NCI-H1417 (cell line): ENCODE measurements around the gene TRPV3.
"Not testable (repeated sequence)": the region's sequence is repeated elsewhere in the genome, so short reads cannot be mapped to it uniquely, and the experiment has no call there.

Source experiments
- DNase-seq, 3 experiments: peaks; one replicate each; lab custom pipeline; 2025; lab: John Stamatoyannopoulos, UW

TRPV3 gene

DNA sequence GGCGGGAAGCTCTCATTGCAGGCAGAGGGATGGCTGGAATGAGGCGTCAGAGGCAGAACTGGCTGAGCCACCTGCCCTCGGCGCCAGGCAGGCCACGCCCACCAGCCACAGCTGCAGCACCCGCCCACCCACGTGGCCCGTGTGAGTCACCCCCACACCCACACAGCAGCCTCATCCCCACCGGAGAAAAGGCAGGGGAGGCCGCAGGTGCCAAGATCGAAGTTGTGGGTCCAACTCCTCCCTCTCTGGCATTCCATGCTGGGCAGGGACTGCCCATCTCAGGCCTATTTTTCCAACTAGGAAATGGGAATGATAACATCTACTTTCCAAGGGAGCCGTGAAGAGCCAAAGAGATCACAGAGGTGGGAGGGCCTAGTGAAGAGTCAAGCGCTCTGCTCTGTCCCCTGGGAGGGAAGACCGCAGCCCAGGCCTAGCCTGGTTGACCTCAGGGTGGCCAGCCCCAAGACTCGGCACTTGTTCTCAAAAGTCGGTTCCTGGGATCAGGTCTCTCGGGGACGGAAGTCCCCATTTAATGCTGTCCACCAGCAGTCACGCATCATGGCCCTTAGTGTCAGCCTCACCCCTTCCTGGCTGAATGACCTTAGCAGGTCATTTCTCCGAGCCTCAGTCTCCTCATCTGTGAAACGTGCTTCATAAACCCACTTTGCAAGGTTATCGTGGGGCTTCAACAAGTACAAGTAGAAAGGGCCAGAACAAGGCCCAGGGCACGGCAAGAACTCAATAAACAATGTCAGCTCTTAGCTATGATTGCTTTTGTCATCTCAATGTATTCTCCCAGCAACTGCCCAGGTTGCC is at the start of gene TRPV3:
TSS of gene TRPV3 (minus strand) at position 45 of the 816 bp plus-strand sequence. CDS start 2,962 bp downstream, outside the sequence.
- no peak for DNase-seq

DNA sequence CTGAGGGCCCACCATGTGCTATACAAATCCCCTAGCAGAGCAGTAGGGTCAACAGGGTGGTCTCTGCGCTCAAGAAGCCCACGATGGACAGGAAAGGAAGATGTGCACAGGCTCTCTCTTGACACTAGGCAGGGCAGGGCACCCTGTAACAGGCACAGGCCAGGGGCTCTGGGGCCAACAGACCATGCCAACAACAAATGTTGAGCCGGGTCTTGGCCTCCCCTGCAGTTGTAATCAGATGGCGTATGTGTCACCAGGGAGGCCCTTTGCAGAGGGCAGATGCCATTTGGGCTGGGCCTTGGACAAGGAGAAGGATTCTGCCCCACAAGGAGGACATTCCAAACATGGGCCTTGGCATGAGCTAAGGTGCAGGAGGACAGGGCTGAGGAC is 46.3 kb upstream of the TRPV3 start:
- DNase-seq = no peak

DNA sequence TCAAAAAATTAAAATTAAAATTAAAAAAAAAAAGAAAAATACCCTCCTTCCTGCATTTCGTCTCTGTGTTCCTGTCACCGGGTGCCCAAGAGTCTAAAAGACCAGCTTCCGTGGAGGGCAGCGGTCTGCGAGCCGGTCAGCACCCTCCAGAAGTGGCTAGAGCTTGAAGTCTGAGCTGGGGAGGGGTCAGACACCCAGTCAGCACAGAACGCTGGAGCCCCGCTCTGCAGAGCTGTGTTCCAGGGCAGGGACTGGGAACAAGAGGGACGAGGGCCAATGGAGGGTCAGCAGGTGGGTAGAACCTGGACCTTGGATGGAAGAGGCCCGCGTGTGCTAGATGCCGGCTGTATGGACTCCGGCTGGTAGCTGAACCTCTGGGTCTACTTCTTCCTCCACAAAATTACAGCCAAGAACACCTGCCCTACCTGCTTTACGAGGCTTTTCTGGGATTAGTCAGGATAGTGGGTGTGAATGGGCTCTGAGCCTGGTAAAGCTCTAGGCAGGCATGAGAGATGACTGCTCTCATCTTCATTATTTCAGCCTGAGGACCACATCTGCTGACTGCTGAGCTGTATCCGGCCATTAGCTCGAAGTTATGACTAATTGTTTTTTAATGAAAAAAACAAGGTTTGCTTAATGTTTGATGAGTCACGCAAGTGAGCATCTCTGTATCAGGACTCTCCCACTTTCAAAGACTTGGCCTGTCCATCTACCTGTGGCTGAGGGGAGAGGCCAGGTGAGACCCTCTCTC is 45.7 kb upstream of the TRPV3 start:
- DNase-seq = no peak

DNA sequence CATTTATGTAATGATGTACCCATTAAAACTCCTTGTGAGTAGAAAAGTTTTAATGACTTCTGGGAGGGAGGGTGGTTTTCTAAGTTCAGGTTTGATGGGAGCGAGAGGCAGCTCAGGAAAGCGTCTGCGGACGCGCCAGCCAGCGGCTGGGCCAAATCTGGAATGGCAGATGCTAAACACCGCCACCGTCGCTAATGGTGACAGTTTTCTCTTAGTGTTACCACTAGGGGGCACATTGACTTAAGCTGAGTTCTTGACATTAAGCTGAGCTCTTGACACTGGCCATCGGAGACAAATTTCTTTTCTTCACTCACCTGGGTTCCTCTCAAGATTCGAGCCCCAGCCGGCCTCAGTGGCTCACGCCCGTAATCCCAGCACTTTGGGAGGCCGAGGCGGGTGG is 44.9 kb upstream of the TRPV3 start:
- DNase-seq = peak; percentile 3 to 73 (median 22)

DNA sequence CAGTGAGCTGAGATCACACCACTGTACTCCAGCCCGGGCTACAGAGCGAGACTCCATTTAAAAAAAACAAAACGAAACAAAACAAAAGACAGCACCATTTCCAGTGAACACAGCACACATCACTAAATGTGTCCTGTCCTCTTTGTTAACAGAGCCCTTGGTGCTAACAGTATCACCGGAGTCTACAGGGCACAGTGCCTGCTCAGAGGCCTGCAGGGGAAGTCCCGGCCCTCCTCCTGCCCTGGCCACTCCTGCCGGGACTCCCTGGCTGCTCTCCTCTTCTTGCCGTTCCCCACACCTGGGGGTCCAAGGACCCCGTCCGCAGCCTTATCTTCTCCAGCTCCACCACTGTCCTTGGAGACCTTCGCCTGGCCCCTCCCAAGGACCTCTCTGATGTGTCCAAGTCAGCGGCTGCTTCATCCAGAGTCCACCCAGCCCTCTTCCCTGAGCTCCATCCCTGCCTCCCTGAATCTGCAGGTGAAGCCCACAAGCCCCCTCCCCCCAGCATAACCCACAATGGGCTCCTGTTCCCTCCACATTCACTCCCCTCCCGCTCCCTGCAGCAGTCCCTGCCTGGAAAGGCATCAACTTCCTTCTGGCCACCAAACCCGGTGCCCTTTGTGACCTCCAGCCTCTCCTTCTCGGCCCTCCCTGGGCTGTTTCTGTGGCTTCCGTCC is 43.1 kb upstream of the TRPV3 start:
- DNase-seq = no peak

DNA sequence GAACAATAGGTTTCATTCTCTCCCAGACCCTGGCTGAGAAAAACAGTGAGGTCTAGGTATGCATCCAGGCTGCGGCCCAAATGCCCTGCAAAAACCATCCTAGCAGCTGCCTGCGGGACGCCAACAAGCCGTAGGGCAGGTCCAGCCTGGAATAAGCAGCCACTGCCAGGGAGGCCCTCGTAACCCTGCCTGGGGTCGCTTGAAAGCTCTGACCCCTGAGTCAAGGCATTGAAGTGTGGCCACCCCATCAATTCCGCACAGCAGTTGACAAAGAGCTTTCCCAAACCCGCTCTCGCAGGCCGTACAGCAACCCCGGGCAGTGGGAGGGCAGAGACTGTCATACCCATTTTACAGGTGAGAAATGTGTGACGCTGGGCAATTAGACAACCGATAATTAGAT is 40.5 kb upstream of the TRPV3 start:
- no peak for DNase-seq

DNA sequence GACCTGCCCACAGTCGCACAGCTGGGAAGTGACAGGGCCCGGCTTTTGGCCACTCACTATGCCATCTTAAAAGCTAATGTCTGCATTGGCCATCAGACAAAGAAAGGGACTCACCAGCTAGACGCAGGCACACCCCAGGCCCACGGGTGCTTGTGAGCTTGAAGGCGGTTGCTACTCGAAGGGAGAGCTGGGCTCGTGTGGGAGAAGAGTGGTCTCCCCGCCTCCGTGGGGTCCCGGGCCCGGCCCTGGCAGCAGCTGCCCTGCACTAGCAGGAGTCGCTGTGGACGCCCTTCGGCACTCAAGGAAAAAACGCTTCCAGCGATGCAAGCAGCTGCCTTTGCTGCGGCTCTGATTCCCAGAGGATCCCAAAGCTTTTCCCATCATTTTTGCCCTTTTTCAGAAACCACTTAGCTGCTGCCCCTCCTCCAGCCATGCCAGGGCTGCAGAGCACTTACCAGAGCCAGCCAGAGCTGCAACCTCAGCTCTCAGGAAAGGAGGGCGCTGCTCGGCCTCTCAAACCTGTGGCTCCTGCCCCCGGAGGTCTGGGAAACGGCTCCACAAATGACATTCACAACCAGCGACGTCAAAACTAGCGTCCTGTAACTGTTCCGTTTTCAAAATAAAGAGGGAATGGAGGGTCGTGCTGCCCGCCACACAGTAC is 39.3 kb upstream of the TRPV3 start:
- DNase-seq = no peak

DNA sequence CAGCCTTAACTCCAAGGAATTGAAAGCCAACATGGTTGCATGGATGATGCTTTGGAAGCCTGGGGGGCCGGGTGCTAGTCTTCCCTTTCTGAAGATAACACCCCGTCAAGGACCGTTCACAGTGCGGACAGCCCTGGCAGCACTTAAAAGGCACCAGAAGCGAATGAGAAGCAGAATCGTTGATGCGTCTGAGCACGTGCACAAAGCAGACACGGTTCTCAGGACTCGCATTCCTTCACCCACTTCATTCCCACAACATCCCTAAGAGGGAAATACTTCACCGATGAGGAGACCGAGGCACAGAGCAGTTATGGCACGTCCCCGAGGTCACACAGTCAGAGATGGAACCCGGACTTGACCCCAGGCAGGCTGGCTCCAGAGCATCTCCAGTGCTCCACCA is 37.4 kb upstream of the TRPV3 start:
- DNase-seq = no peak

DNA sequence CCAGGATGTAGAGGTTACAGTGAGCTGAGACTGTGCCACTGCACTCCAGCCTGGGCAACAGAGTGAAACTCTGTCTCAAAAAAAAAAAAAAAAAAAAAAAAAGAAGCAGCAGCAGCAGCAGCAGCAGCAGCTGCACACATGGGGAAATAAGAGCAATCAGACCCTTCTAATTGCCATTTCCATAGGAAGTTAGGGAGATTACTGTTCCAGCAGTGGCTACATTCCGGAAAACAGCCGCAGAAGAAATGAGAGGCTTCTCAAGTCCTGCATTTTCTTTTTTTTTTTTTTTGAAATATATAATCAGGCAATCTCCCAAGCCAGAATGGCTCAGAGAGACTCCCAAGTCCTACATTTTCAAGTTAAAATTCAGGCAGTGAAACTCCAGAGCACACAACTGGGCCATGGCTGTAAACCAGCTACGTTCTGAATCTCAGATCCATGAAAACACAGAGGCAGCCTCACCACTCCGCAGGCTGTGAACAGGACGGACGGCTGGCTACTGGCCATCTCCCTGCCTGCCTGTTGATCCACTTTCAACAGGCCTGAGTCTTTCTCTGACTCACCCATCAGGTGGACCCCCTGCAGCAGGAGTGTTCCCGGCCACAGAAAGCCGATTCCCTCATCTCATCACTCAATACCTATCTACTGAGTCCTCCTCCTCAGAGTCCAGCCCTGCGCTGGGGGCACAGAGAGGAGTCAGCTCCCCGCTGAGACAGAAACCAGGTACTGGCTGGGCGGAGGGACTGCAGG is 36.6 kb upstream of the TRPV3 start:
- no peak for DNase-seq

DNA sequence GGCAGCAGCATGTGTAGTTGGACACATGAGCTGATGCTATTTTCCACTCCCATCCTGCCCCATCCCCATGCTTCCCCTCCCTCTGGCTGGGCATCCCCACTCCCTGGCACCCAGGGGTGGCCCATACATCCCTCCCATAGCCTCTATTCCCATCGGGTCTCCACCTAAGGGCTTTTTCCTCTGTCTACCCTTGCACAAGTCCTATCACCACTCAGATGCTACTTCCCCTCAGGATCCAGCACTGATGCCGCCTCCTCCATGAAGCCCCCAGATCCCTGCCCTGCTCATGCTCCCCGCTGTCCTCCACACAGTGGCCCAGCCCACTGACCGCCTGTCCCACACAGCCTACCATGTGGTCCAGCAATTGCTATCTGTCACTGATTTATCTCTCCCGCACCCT is 35.8 kb upstream of the TRPV3 start:
- DNase-seq = no peak

DNA sequence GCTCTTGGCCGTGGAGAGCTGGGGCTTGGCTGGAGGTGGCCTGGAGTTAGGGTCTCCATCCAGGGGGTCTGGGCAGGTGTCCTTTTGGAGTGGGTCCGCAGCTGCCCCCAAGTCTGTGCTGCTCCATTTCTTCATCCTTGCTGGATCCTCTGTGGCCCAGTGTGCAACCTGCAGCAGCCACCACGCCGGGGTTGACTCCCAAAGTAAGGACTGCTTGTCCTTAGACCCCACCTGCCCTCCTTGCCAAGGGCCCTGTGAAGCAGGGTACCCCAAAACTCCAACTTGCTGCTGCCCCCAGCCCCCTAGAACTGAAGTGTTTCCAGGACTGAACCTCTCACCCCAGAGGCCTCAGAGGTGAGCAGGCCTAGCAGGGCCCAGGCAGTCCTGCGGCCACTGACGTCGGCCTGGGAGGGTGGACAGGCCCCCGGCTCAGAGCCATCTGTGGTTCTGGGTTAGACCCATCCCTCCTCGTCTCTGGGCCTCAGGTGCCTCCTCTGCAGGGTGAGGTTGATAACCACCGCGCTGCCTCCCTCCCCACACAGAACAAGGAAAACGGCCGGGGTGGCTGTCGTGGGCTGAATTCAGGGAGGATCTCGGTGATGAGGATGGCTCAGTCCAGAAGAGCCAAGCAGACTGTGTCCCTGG is 34.7 kb upstream of the TRPV3 start:
- no peak for DNase-seq

DNA sequence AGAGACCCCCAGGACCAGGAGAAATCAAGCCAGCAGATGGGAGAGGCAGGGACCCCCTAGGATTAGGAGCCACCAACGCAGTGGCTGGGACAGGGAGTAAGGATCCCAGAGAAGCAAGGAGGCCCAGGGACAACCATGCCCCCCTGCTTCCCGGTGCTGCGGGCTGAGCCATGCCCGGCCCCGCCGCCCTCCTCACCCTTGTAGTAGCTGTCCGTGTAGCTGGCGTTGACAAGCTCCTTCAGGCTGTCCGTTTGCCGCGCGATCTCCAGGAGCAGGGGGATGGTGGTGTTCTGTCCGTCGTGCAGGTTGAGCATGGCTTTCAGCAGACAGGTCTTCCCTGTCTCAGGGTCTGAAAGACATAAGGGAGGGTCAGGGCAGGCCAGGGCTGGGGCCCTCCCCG is 33.2 kb upstream of the TRPV3 start:
- no peak for DNase-seq

DNA sequence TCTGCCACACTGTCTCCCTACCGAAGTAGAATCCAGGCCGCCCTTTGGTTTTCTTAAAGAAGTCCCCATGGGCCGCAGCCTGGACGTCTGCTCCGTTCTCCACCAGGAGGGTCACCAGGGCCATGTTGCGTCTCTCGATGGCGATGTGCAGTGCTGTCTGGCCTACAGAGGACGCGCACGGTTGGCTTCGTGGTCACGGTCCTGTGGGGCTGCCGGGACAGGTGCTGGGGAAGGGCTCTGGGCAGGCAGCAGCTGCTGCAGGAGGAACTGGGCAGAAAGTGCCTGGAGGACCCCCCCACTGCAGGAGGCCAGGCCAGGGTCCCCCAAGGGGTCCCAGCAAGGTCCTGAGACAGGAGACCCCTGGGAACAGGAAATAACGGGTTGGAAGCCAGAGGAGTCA is 32.6 kb upstream of the TRPV3 start:
- peak in 1 of 3 experiments; percentile 28 for DNase-seq

DNA sequence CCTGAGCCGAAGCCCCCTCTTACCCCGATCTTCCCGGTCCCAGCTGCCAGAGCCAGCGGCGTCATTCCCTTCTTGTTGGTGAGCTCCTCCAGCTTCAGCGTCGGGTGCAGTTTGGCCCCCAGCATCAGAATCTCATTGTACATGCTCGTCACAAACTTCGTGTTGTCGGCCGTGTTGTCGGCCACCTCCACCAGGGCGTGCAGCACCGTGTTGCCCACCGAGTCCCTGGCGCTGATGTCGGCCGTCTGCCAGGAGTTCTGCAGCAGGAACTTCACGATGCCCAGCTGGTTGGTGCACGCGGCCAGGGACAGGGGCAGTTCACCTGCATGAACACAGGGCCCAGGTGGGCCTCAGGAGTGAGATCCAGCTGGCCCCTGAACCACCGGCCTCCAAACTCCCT is 32.2 kb upstream of the TRPV3 start:
- DNase-seq = no peak

DNA sequence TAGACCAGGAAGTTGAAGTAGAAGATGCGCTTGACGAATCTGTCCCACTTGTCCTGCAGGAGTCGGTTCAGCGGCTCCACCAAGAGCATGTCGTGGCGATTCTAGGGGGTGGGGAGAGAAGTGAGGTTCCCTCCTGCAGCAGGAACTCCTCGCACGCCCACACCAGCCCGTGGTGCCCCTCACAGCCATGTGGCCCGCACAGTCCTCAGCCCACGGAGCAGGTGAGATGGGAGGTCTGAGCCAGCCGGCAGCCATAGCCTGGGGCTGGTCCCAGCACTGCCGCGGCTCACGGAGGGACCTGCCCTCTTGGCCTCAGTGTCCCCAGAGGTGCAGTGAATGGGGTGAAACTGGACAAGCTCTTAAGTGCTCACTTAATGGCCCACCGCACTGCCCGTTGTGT is 28.2 kb upstream of the TRPV3 start:
- no peak for DNase-seq

DNA sequence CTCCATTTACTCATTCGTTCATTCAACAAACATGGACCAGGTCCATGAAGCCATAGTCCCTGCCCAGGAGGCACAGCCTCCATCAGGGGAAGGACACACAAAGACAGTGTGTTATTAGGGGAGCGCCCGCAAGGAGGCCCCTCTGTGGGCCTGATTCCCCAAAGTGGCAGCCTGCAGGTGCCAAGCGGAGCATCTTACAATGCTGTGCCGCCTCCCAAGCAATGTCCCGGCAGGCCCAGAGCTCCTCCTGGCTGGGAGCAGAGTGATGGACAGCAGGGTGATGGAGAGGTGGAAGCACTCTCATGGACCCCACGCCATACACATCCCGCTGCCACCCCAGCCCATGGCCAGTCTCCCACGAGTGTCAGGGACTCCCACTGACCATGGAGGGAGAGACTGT is 25.8 kb upstream of the TRPV3 start:
- DNase-seq = no peak

DNA sequence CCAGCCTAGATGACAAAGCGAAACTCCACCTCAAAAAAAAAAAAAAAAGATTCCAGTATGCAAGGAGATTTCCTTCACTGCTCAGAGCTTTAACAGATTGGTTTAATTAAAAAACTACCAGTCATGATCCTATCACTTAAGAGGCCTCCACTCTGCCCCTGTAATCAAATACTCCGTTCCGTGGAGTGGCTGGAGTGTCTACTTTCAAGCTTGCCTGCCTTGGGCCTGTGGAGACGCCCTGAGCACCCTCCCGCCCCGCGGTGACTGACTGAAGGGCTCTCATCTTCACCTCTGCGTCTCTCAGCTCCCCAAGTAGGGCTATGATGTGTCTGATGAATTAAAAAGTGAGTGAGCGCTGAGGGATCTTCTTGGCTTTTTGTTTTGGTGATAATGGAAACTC is 25.3 kb upstream of the TRPV3 start:
- peak in 1 of 3 experiments; percentile 87 for DNase-seq

DNA sequence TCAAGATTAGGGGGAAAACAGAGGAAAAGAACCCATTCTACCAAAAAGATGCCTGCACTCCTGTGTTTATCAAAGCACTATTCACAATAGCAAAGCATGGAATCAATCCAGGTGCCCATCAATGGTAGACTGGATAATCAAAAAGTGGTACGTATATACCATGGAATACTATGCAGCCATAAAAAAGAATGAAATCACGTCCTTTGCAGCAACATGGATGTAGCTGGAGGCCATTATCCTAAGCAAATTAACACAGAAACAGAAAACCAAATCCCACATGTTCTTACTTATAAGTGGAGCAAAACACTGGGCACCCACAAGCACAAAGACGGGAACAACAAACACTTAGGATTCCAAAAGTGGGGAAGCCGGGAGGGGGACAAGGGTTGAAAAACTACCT is 21.1 kb upstream of the TRPV3 start:
- not testable (repeated sequence) for DNase-seq

DNA sequence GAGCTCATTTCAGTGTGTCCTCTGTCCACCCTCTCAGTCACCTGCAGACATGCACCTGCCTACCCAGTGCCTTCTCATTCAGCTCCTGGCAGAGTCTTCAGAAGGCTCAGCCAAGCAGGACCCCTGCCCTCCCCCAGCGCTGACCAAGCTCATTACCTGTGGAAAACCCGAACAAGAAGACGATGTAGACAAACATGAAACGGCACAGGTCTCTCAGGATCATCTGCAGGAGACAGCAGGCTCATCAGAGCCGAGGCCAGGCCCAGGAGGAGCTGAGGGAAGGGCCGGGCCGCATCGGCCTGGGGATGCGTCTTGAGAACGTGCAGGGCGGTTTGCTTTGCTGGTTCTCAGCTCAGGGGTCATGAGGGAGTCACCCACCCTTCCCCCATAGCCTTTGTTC is 19.4 kb upstream of the TRPV3 start:
- no peak for DNase-seq

DNA sequence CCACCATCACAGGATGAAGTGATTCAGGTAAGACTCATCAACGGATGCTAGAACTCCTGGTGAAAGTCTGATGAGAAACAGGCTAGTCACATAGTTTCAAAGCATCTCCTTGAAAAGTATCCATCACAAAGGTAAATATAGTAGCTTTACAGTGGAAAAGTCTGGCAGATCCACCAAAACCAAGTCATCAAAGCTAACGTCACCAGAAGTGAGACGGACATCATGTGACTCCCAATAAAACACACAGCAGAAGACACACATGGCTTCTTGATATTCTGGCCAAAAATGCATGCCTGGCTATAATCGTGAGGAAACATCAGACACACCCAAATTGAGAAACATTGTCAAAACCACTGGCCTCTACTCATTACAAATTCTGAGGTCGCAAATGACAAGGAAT is 17.9 kb upstream of the TRPV3 start:
- no peak for DNase-seq

DNA sequence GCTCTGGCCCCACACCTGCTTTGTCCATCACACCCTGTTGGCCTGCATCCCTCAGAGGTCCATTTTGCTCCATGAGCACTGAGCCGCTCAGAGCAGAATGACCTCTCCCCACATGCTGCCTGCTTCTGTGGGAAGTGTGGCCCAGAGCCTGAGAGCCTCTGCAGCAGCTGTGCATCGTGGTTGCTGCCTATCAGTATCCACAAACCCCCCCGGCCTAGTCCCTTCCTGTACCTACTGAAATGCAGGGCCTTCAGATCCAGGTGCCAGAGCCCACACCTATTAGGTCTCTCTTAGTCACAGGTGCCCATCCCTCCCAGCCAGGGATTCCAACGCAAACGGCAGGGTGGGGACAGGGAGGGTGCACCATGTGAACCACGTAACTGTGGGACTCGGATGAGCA is 16.6 kb upstream of the TRPV3 start:
- no peak for DNase-seq
